ENCODE measurements around the gene COA8. TPM values are rescaled to one million over a fixed set of nuclear protein-coding genes. Genes with fewer than 3 reads are reported as not detected.

Gene COA8
- total RNA-seq, 1 donor from 2014 or later: 26.3 TPM

DNA sequence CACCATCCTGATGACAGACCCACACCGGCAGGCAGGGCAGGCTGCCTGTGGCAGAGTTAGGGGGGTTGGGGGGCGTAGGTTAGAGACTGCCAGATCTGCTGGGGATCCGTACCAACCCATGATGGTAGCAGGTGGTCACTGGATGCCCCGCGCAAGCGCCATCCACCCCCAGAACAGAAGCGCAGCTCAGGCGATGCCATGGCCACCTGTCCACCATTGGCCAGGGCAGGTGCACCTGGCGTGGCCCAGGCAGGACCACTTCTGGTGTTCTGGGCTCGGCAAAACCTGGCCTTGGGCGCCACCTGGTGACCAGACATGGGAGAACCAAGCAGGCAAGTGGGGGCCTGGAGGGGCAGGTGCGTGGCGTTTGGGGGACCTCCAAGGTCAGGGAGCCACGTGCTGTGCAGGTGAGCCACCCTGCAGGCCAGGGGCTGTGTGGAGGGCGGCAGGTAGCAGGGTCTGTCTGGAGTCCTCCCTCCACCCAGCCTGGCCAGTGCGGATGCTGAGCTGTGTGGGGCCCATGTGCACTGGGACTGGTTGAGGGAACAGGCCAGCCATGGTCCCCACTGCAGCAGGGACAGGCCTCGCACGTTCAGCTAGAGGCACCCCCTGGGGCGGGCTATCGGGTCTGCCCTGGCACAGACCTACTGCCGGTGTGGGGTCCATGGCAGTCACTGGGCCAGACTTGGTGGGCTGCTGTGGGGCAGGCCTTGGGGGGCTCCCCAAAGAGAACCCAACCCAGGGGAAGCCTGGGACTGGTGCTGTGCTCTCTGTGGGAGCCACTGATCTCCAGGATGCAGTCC lies 15.9 kb upstream of the COA8 start:
- intact Hi-C loops (cut with micrococcal nuclease): loop anchor here (1.0 to 5.0 kb wide), 3 partner anchors 29 to 470 kb away; no protein-coding TSS in a partner anchor

DNA sequence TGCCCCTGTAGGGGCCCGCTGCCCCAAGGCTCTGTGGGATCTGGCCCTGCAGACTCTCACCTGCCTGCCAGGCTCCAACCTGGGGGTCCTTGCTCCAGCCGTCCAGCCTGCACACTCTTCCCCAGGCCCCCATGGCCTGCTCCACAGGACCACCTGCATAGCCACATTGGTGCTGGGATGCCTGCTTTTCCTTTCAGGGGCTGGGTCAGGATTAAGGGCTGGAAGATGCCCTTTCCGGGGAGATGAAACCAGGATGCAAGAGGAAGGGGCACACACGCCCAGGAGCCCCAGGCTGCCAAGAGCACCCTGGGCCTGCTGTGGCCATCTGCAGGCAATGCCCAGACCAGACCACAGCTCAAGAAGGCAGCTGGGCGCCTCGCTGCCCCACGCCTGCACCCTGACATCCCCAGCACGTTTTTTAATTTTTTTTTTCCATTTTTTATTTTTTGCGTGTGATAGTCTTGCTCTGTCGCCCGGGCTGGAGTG lies 15.3 kb upstream of the COA8 start:
- intact Hi-C loops (cut with micrococcal nuclease): loop anchor here (5.0 kb wide), 1 partner anchor 470 kb away; no protein-coding TSS in a partner anchor

DNA sequence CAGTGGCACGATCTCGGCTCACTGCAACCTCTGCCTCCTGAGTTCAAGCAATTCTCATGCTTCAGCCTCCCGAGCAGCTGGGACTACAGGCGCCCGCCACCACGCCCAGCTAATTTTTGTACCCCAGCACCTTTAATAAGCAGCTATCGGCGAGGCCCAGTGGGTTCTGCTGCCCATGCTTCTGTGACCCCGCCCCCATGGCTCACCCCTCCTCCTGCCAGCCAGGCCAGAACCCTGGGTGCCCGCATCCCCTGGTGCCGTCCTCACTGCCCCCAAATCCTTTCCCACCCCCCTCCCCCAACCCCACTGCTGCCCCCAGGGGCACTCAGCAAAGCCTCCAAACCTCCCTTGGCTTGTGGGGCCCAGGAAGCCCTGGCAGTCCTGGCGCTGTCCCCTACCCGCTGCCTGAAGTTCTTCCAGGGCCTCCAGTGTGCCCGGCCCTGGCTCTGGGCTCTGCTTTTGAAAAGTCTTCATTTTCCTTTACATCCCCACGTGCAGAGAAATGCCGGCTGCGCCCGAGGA lies 14.8 kb upstream of the COA8 start:
- intact Hi-C loops (cut with micrococcal nuclease): loop anchor here (5.0 kb wide), 1 partner anchor 471 kb away; no protein-coding TSS in a partner anchor

GRCh38 chr14:103548463-103549351 lies 14.1 kb upstream of the COA8 start:
- intact Hi-C loops (cut with micrococcal nuclease): loop anchor here (5.0 kb wide), 1 partner anchor 471 kb away; no protein-coding TSS in a partner anchor

- intact Hi-C loops (cut with micrococcal nuclease): loop anchor here (5.0 kb wide), 1 partner anchor 472 kb away; no protein-coding TSS in a partner anchor
These were observed 13.1 kb upstream of the COA8 start for GRCh38 chr14:103549361-103550311.

- intact Hi-C loops (cut with micrococcal nuclease): no loop called here
These were observed 12.1 kb upstream of the COA8 start for GRCh38 chr14:103550451-103551337.

DNA sequence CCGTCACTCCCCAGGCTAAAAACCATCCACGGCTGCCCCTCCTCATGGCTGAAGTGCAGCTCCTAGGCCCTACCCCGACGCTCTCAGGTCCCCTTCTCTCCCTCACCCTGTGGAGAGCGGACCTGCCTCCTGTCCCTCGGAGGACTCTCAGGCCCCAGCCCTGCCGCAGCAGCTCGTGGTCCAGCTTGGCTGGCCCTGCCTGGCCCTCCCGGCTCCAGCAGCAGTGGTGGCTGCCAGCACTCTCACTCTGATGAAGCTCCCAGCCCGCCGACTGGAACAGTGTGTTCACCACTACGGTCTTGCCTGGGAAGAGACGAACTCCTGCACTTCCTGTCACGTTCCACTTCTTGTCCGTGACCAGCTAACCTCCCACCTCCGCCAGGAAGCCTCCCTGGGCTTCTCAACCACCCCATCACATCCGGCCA lies 11.4 kb upstream of the COA8 start:
- intact Hi-C loops (cut with micrococcal nuclease): no loop called here

GRCh38 chr14:103552011-103552845 lies 10.5 kb upstream of the COA8 start:
- intact Hi-C loops (cut with micrococcal nuclease): no loop called here

- intact Hi-C loops (cut with micrococcal nuclease): no loop called here
These were observed 9.9 kb upstream of the COA8 start for GRCh38 chr14:103552846-103553210.

DNA sequence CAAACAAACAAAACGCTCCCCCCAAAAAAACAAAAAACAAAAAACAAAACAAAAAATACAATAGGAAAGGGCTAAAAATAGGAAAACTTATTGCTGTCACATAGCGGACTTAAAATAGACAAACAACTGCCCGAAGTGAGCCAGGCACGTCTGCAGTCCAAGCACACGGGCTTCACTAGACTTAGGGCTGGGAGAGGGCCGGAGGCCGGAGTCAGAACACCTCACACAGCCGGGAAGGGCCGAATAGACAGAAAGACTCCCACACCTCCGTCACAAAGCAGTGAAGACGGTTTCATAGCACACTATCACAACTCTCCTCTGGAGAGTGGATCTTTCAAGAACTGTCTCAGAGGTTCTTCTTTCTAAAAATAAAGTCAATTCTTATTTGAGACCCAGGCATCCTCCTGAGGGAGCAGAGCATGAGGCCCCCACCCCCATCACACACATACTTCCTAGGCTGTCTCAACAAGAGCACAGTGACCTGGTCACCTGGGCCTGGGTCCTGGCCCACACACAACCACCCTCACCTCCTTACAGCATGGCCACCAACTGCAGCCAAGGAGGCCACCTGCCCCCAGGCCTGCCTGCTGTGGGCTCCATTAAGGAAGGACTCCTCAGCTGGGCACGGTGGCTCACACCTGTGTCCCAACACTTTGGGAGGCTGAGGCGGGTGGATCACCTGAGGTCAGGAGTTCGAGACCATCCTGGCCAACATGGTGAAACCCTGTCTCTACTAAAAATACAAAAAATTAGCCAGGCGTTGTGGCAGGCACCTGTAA lies 7.0 kb upstream of the COA8 start:
- intact Hi-C loops (cut with micrococcal nuclease): no loop called here

GRCh38 chr14:103556946-103557758 lies 5.6 kb upstream of the COA8 start:
- intact Hi-C loops (cut with micrococcal nuclease): no loop called here

DNA sequence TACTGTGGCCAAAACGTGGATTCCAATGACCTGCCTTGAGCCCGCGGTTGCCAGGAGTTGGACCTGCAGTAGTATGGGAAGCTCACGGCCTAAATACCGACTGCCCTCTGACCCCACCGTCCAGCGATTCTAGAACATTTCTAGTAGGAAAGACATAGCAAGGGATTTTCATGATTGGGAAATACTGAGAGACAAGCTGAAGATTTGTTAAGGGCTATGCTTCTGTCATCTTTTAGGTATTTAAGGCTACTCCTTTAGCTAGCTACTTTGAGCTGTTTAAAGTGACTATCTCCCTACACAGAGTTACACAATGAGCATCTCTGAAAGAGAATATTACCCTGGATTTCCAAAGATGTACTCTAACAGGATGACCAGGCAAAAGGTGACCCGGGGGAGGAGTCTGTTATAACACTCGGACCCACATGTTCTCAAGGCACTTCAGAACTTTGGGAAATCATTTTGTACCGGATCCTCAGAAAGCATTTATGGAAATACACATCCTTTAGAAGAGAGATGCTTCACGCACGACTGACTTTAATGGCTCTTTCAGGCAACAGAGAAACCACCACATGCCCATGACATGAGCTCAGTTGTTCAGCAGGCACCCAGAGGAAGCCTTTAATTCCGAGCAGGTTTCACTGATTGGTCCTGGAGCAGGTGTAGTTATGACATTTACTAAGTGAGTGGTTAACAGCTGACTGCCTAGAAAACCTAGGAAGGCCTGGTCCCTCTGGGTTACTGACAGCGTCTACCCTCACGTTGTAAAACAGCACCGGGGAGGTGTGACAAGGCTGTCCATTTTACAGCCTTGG lies 4.5 kb upstream of the COA8 start:
- intact Hi-C loops (cut with micrococcal nuclease): no loop called here

GRCh38 chr14:103559766-103560165 lies 3.0 kb upstream of the COA8 start:
- intact Hi-C loops (cut with micrococcal nuclease): loop anchor here (5.0 kb wide), 2 partner anchors 167 to 1612 kb away; no protein-coding TSS in a partner anchor

GRCh38 chr14:103560691-103561090 lies 2.1 kb upstream of the COA8 start:
- intact Hi-C loops (cut with micrococcal nuclease): loop anchor here (1.0 to 5.0 kb wide), 3 partner anchors 12 to 1613 kb away; no protein-coding TSS in a partner anchor

DNA sequence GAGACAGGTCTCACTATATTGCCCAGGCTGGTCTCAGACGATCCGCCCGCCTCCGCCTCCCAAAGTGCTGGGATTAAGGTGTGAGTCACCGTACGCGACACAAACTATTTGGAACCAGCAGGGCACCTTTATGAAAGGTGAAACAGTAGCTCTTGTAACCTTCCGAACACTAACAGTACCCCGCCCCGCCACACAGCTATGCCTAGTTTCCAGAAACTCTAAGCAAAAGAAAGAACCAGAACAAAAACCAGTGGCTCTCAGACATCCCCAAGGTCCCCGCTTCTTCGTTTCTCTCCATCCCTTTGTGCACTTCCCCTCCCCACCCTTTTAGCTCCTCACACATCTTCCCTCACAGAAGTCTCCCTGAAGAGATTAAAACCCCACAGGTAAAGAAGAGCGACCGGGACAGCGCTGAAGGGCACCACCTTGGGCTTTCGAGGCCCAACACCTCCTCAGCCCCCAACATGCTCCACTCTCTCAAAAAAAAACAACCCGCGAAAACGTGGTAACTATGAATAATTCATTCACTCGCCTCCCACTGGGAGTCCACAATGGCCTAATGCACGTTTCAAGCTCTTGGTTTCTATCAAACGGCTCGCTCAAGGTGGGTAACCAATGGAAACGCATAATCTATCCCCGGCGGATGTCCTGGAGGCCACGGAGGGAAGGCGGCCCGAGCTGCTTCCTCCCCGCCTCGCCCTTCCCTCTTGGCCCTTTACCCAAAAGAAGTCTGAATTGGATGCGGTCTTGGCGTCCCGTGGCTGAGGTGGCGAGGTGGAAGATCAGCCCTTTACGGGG lies 1.2 kb upstream of the COA8 start:
- intact Hi-C loops (cut with micrococcal nuclease): loop anchor here (1.0 to 5.0 kb wide), 8 partner anchors 11 to 1614 kb away; partner anchors contain the start of genes EIF5, KLC1, TRMT61A and XRCC3
